HepG2 (cell line): ENCODE results near the gene PSRC1. TPM values are rescaled to one million over a fixed set of nuclear protein-coding genes. Genes with fewer than 3 reads are reported as not detected.

Source experiments
- ATAC-seq: fragments of 200-7000 bp; cut with Tn5 transposase; 3 replicates; pipeline ENCODE4 v1.9.1; 2020; ENCODE audit warnings: mild to moderate bottlenecking, moderate library complexity
- BruUV-seq: library from RNA; stranded (reverse); fragments of 400-500 nt; replicated peaks from 2 replicates; lab custom pipeline; 2021; lab: Mats Ljungman, UMichigan
- CTCF ChIA-PET: fragments of 300-600 bp; formaldehyde crosslinking; extraction: SDS; loops from one replicate; lab custom pipeline; 2021; ENCODE audit warnings: low total read pairs, inconsistent platforms, low intra/inter-chr PET ratio; lab: Yijun Ruan, JAX
- POLR2A ChIA-PET: fragments of 350-600 bp; sonication (Branson Sonifier 250); formaldehyde crosslinking; loops from one replicate; lab custom pipeline; 2020; ENCODE audit warnings: antibody characterized with exemption, inconsistent platforms; lab: Yijun Ruan, JAX
- DNase-seq: peaks from one replicate; pipeline ENCODE4 v3.0.0-alpha.2; 2015; ENCODE audit warnings: low spot score
- FAIRE-seq: peaks from 3 replicates; lab custom pipeline; 2011; peaks lifted over from hg19 to GRCh38; lab: Jason Lieb, UNC
- H2AFZ ChIP-seq: one replicate; pipeline ENCODE4 v1.6.1; 2011; ENCODE audit warnings: low read length, inconsistent platforms
- H3K27ac ChIP-seq: fragments of 300-600 bp; 3 replicates; pipeline ENCODE4 v1.8.0; 2011; ENCODE audit warnings: mixed run types, mild to moderate bottlenecking, mixed read lengths, low read length, inconsistent platforms; ENCODE audit not compliant: insufficient read depth; ENCODE audit errors: extremely low read length
- H3K27me3 ChIP-seq, 2 experiments: fragments of 200-600 bp in 1 of 2; 2 replicates in 1 of 2; 3 replicates in 1 of 2; pipeline versions ENCODE4 v1.6.0 to v1.8.0; 2011; ENCODE audit warnings: low read length in 2 of 2, mild to moderate bottlenecking in 2 of 2, moderate library complexity in 2 of 2, inconsistent platforms in 1 of 2; ENCODE audit not compliant: insufficient read depth in 2 of 2, control insufficient read depth in 1 of 2
- H3K36me3 ChIP-seq, 2 experiments: fragments of 200-600 bp in 1 of 2; replicated peaks in 1 of 2; 2 replicates in 1 of 2; 3 replicates in 1 of 2; pipeline versions ENCODE4 v1.5.1 to v1.8.0; 2011; ENCODE audit warnings: low read length in 2 of 2, inconsistent platforms in 1 of 2; ENCODE audit not compliant: insufficient read depth in 2 of 2, control insufficient read depth in 1 of 2
- H3K4me1 ChIP-seq: 2 replicates; pipeline ENCODE4 v1.5.1; 2012; ENCODE audit warnings: low read length, inconsistent platforms; ENCODE audit not compliant: insufficient read depth
- H3K4me2 ChIP-seq: 2 replicates; pipeline ENCODE4 v1.6.0; 2011; ENCODE audit warnings: low read depth, low read length, inconsistent platforms
- H3K4me3 ChIP-seq, 3 experiments: fragments of 200-600 bp in 1 of 3; sonication (generic), shearing (Covaris generic) in 1 of 3; replicated peaks in 1 of 3; 2 replicates each; pipeline ENCODE4 v1.5.1; 2011 to 2016; ENCODE audit warnings: low read length in 3 of 3, inconsistent platforms in 2 of 3, low read depth in 2 of 3, mild to moderate bottlenecking in 2 of 3, control low read depth in 1 of 3, mixed read lengths in 1 of 3; ENCODE audit not compliant: insufficient read depth in 1 of 3
- H3K79me2 ChIP-seq: one replicate; pipeline ENCODE4 v1.6.1; 2011; ENCODE audit warnings: low read length, inconsistent platforms; ENCODE audit not compliant: insufficient read depth
- H3K9ac ChIP-seq: 2 replicates; pipeline ENCODE4 v1.6.0; 2011; ENCODE audit warnings: mild to moderate bottlenecking, low read depth, low read length, inconsistent platforms; ENCODE audit not compliant: insufficient read depth
- H3K9me3 ChIP-seq: 2 replicates; pipeline ENCODE4 v1.5.1; 2012; ENCODE audit warnings: mild to moderate bottlenecking, low read length
- H4K20me1 ChIP-seq: 2 replicates; pipeline ENCODE4 v1.6.0; 2011; ENCODE audit warnings: inconsistent platforms, mild to moderate bottlenecking, low read length, moderate library complexity; ENCODE audit not compliant: insufficient read depth
- ARID4A ChIP-seq: sonication (generic); formaldehyde crosslinking; IDR thresholded peaks from 2 replicates; pipeline ENCODE4 v1.5.0; 2020; ENCODE audit warnings: mild to moderate bottlenecking, missing genetic modification reagents, borderline replicate concordance
- IRX3 ChIP-seq: sonication (generic); formaldehyde crosslinking; IDR thresholded peaks from 2 replicates; pipeline ENCODE4 v1.8.1; 2023; ENCODE audit warnings: mild to moderate bottlenecking, low read depth, missing genetic modification reagents, borderline replicate concordance
- JUN ChIP-seq: sonication (generic); formaldehyde crosslinking; IDR thresholded peaks from 2 replicates; pipeline ENCODE4 v1.4.0; 2020; ENCODE audit warnings: mild to moderate bottlenecking, missing genetic modification reagents
- MED1 ChIP-seq: sonication (generic); formaldehyde crosslinking; IDR thresholded peaks from 2 replicates; pipeline ENCODE4 v1.4.0; 2020; ENCODE audit warnings: missing genetic modification reagents
- PREB ChIP-seq: sonication (generic); formaldehyde crosslinking; IDR thresholded peaks from 2 replicates; pipeline ENCODE4 v1.4.0; 2020; ENCODE audit warnings: missing genetic modification reagents
- SETDB1 ChIP-seq: sonication (generic); formaldehyde crosslinking; IDR thresholded peaks from 2 replicates; pipeline ENCODE4 v1.5.1; 2020; ENCODE audit warnings: missing genetic modification reagents, mild to moderate bottlenecking, borderline replicate concordance
- SMAD1 ChIP-seq: sonication (generic); formaldehyde crosslinking; IDR thresholded peaks from 2 replicates; pipeline ENCODE4 v1.4.0; 2020; ENCODE audit warnings: missing genetic modification reagents, low read depth, mild to moderate bottlenecking, borderline replicate concordance
- TOPORS ChIP-seq: sonication (generic); formaldehyde crosslinking; IDR thresholded peaks from 2 replicates; pipeline ENCODE4 v1.8.0; 2023; ENCODE audit warnings: mild to moderate bottlenecking, missing genetic modification reagents
- ZMAT5 ChIP-seq: sonication (generic); formaldehyde crosslinking; IDR thresholded peaks from 2 replicates; pipeline ENCODE4 v1.5.0; 2020; ENCODE audit warnings: mild to moderate bottlenecking, low read depth, missing genetic modification reagents, borderline replicate concordance
- ZNF780A ChIP-seq: sonication (generic); formaldehyde crosslinking; IDR thresholded peaks from 2 replicates; pipeline ENCODE4 v1.8.0; 2022; ENCODE audit warnings: mild to moderate bottlenecking, missing genetic modification reagents, moderate library complexity
- WGBS: methylation state at CpG from one replicate; pipeline ENCODE4 v1.1.6; 2017; ENCODE audit warnings: low lambda C conversion rate; 5-methylcytosine and 5-hydroxymethylcytosine counted together
- in situ Hi-C: cut with HindIII; loops from 2 replicates; pipeline ENCODE4 v1.10.0; 2017; ENCODE audit warnings: low pct_unique_long_range_greater_than_20kb; ENCODE audit not compliant: extremely low pct_ligation_motif_present
- intact Hi-C: fragments of 100-400 bp; cut with micrococcal nuclease; formaldehyde crosslinking; loops from one replicate; pipeline ENCODE4 v1.10.0; 2022; ENCODE audit not compliant: unreplicated experiment
- polyA plus RNA-seq, 8 experiments: library from polyadenylated mRNA; depleted of rRNA in 3 of 8; stranded (reverse) in 7 of 8; unstranded in 1 of 8; fragments of >200 nt; fragmentation: Illumina TruSeq in 4 of 8; extraction: Trizol in 4 of 8; gene quantifications; 2 replicates each; pipeline versions ENCODE4 v1.2.1 to v1.2.3, GENCODE V29; 2011 to 2016; ENCODE audit warnings: low read depth in 4 of 8, missing spikeins in 1 of 8, mixed read lengths in 1 of 8; ENCODE audit not compliant: insufficient read depth in 1 of 8
- total RNA-seq, 5 experiments: library from RNA; depleted of rRNA; stranded (reverse); fragments of >200 nt; fragmentation: Illumina TruSeq; extraction: Trizol; gene quantifications; 2 replicates each; pipeline ENCODE4 v1.2.3, GENCODE V29; 2016; ENCODE audit warnings: low read depth in 1 of 5
- TF ChIP-seq, protein P1 (sequence below): sonication (generic); formaldehyde crosslinking; IDR thresholded peaks from 2 replicates; pipeline ENCODE4 v1.4.0; 2020; ENCODE audit warnings: missing genetic modification reagents

The PSRC1 gene
- total and polyA plus RNA-seq, 2 of the 13 experiments (the other 11 are each of a cell fraction or from before 2014, with no cell fraction given): 28.6 to 30.3 TPM

DNA sequence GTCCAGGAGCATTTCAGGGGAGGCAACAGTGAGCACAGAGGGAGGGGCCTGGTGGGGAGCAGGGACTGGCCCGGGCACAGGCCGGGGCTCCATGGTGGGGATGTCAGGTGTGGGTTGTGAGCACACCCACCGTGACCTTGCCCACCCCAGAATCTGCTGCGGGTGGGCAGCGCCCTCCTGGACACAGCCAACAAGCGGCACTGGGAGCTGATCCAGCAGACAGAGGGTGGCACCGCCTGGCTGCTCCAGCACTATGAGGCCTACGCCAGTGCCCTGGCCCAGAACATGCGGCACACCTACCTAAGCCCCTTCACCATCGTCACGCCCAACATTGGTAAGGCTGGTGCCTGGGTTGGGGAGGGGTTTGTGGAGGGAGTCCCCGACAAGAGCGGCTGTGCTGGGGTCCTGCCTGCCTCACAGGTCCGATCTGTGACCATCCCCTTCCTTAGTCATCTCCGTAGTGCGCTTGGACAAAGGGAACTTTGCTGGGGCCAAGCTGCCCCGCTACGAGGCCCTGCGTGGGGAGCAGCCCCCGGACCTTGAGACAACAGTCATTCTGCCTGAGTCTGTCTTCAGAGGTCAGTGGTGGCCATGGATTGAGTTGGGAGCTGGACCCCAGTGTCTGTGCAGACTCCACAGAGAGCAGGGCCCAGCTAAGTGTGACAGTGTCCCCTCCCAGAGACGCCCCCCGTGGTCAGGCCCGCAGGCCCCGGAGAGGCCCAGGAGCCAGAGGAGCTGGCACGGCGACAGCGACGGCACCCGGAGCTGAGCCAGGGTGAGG, 14.3 kb downstream of the PSRC1 start:
- POLR2A ChIA-PET: no interaction called here
- 92% methylated on average over 14 of the region's 29 CpGs for WGBS
- TF ChIP-seq SETDB1 (CRISPR knock-in tag) (no peak), JUN (CRISPR knock-in tag) (no peak), IRX3 (CRISPR knock-in tag) (no peak), MED1 (CRISPR knock-in tag) (no peak), ZNF780A (CRISPR knock-in tag) (no peak), ZMAT5 (CRISPR knock-in tag) (no peak), PREB (CRISPR knock-in tag) (no peak), ARID4A (CRISPR knock-in tag) (no peak), SMAD1 (CRISPR knock-in tag) (no peak), TOPORS (CRISPR knock-in tag) (no peak)
- TF ChIP-seq, protein P1, sequence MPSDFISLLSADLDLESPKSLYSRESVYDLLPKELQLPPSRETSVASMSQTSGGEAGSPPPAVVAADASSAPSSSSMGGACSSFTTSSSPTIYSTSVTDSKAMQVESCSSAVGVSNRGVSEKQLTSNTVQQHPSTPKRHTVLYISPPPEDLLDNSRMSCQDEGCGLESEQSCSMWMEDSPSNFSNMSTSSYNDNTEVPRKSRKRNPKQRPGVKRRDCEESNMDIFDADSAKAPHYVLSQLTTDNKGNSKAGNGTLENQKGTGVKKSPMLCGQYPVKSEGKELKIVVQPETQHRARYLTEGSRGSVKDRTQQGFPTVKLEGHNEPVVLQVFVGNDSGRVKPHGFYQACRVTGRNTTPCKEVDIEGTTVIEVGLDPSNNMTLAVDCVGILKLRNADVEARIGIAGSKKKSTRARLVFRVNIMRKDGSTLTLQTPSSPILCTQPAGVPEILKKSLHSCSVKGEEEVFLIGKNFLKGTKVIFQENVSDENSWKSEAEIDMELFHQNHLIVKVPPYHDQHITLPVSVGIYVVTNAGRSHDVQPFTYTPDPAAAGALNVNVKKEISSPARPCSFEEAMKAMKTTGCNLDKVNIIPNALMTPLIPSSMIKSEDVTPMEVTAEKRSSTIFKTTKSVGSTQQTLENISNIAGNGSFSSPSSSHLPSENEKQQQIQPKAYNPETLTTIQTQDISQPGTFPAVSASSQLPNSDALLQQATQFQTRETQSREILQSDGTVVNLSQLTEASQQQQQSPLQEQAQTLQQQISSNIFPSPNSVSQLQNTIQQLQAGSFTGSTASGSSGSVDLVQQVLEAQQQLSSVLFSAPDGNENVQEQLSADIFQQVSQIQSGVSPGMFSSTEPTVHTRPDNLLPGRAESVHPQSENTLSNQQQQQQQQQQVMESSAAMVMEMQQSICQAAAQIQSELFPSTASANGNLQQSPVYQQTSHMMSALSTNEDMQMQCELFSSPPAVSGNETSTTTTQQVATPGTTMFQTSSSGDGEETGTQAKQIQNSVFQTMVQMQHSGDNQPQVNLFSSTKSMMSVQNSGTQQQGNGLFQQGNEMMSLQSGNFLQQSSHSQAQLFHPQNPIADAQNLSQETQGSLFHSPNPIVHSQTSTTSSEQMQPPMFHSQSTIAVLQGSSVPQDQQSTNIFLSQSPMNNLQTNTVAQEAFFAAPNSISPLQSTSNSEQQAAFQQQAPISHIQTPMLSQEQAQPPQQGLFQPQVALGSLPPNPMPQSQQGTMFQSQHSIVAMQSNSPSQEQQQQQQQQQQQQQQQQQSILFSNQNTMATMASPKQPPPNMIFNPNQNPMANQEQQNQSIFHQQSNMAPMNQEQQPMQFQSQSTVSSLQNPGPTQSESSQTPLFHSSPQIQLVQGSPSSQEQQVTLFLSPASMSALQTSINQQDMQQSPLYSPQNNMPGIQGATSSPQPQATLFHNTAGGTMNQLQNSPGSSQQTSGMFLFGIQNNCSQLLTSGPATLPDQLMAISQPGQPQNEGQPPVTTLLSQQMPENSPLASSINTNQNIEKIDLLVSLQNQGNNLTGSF (CRISPR knock-in tag): no peak

More for the DNA sequence above, 14.3 kb downstream of the PSRC1 start:
- Histone ChIP-seq H3K9me3 (no peaks in the 10 kb centered on the region), H3K79me2 (no peaks in the 10 kb centered on the region), H3K9ac (no peak overlapping the region), H4K20me1 (no peaks in the 10 kb centered on the region), H2AFZ (no peak overlapping the region), H3K4me3 (no peak overlapping the region), H3K27me3 (no peaks in the 10 kb centered on the region), H3K27ac (no peak overlapping the region), H3K36me3 (peaks cover 4 to 8% of the 10 kb centered on the region in 2 experiments; a peak in 3 of 5 replicates), H3K4me1 (peaks cover 12% of the 10 kb centered on the region), H3K4me2 (no peak overlapping the region)
- in situ Hi-C loops: loop anchor here (10.0 kb wide), 1 partner anchor 266 kb away; the partner anchor contains the start of gene GPR61
- CTCF ChIA-PET: no interaction called here
- BruUV-seq: no TSS peak
- DNase-seq: no peak
- no peak for FAIRE-seq
- intact Hi-C loops: no loop called here
- ATAC-seq: no peak
